SK-N-SH (cell line): Measurements from ENCODE around the gene OR2AT4. TPM values are rescaled to one million over a fixed set of nuclear protein-coding genes. Genes with fewer than 3 reads are reported as not detected.
A peak's percentile ranks its signal among the peaks of the same experiment; 100 is the strongest.

ENCODE experiments used
- CHD2 ChIP-seq: fragments of 150-350 bp; IDR thresholded peaks from 2 replicates; pipeline ENCODE4 v1.6.1; 2018; ENCODE audit warnings: low read length; ENCODE audit not compliant: partially characterized antibody
- FOSL2 ChIP-seq: IDR thresholded peaks from 2 replicates; pipeline ENCODE4 v1.4.0; 2012; ENCODE audit warnings: low read depth, mild to moderate bottlenecking, moderate library complexity, borderline replicate concordance
- FOXJ3 ChIP-seq: sonication (generic); formaldehyde crosslinking; IDR thresholded peaks from 2 replicates; pipeline ENCODE4 v1.5.1; 2020; ENCODE audit warnings: mild to moderate bottlenecking, missing genetic modification reagents
- FOXM1 ChIP-seq: IDR thresholded peaks from 2 replicates; pipeline ENCODE4 v1.4.0; 2012; ENCODE audit warnings: low read depth, mild to moderate bottlenecking
- GABPA ChIP-seq: IDR thresholded peaks from 2 replicates; pipeline ENCODE4 v1.4.0; 2012; ENCODE audit warnings: low read depth, mild to moderate bottlenecking
- MEF2A ChIP-seq: IDR thresholded peaks from 2 replicates; pipeline ENCODE4 v1.4.0; 2012; ENCODE audit warnings: low read depth, borderline replicate concordance
- MXI1 ChIP-seq: IDR thresholded peaks from 2 replicates; pipeline ENCODE4 v1.6.1; 2012; ENCODE audit warnings: mild to moderate bottlenecking, low read depth, low read length, improper control_type of control experiment
- NFIC ChIP-seq: IDR thresholded peaks from 2 replicates; pipeline ENCODE4 v1.4.0; 2012; ENCODE audit warnings: borderline replicate concordance
- POLR2AphosphoS5 ChIP-seq: IDR thresholded peaks from 2 replicates; pipeline ENCODE4 v1.6.1; 2012; ENCODE audit warnings: low read depth, low read length
- RAD21 ChIP-seq: IDR thresholded peaks from 2 replicates; pipeline ENCODE4 v1.6.1; 2012; ENCODE audit warnings: mild to moderate bottlenecking, low read length
- RCOR1 ChIP-seq: fragments of 150-350 bp; IDR thresholded peaks from 2 replicates; pipeline ENCODE4 v1.6.1; 2017; ENCODE audit warnings: antibody characterized with exemption, low read length
- RXRA ChIP-seq: IDR thresholded peaks from 2 replicates; pipeline ENCODE4 v1.4.0; 2012; ENCODE audit warnings: low read depth, mild to moderate bottlenecking, borderline replicate concordance
- SMC3 ChIP-seq: IDR thresholded peaks from 2 replicates; pipeline ENCODE4 v1.6.1; 2012; ENCODE audit warnings: low read depth, low read length, improper control_type of control experiment
- TCF12 ChIP-seq: IDR thresholded peaks from 2 replicates; pipeline ENCODE4 v1.4.0; 2012
- TEAD4 ChIP-seq: IDR thresholded peaks from 2 replicates; pipeline ENCODE4 v1.4.0; 2012; ENCODE audit warnings: mild to moderate bottlenecking, borderline replicate concordance; ENCODE audit not compliant: insufficient read depth
- YY1 ChIP-seq: IDR thresholded peaks from 2 replicates; pipeline ENCODE4 v1.4.0; 2012; ENCODE audit warnings: low read depth, mild to moderate bottlenecking
- polyA plus RNA-seq, 3 experiments: library from polyadenylated mRNA; depleted of rRNA; stranded (reverse); fragments of >200 nt; gene quantifications; 2 replicates each; pipeline ENCODE4 v1.2.3, GENCODE V29; 2012
- TF ChIP-seq, protein P1 (sequence below): fragments of 150-350 bp; IDR thresholded peaks from 2 replicates; pipeline ENCODE4 v1.6.1; 2017; ENCODE audit warnings: antibody characterized with exemption, low read length, low read depth, borderline replicate concordance
- TF ChIP-seq, protein P2 (sequence below): IDR thresholded peaks from 2 replicates; pipeline ENCODE4 v1.6.1; 2012; ENCODE audit warnings: mild to moderate bottlenecking, low read depth, low read length, moderate library complexity
- TF ChIP-seq, protein P3 (sequence below): IDR thresholded peaks from 2 replicates; pipeline ENCODE4; 2012
- TF ChIP-seq, protein P4 (sequence below): fragments of 150-350 bp; IDR thresholded peaks from 2 replicates; pipeline ENCODE4 v1.6.1; 2016; ENCODE audit warnings: mild to moderate bottlenecking, low read depth, low read length

The OR2AT4 gene
- polyA plus RNA-seq, 1 of the 3 experiments (the other 2 are of a cell fraction), result not detected

DNA sequence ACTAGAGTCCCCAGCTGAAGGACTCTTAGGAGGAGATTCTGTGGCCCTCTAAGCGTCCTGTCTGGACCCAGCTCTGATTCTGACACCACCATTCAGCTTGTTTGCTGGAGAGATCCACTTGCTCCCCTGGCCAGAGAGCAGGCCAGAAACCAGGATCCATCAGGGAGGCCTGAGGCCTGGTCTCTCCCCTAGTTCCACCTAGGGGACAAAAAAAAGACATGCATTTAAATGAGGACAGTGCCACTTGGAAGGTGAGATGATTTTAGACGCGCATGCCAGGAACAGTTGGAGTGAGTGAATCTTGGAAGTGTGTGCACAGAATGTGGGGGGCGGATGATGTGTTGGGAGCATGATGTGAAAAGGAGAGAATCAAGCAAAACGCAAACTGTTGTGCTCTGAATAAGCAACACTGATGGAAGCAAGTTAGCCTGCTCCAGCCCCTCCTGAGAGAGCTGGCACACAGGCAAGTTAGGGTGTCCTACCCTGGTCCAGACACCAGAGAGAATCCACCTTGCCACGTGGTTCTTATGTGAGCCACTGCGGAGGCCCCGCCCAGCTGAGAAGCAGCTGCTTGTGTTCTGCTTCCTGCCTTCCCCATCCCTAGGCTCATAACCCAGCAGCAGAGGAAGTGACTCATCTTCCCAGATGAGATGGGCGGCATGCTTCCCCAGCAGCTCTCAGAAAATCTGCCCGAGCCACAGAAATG is 46.2 kb upstream of the OR2AT4 start (continued):
- TF ChIP-seq, protein P1, sequence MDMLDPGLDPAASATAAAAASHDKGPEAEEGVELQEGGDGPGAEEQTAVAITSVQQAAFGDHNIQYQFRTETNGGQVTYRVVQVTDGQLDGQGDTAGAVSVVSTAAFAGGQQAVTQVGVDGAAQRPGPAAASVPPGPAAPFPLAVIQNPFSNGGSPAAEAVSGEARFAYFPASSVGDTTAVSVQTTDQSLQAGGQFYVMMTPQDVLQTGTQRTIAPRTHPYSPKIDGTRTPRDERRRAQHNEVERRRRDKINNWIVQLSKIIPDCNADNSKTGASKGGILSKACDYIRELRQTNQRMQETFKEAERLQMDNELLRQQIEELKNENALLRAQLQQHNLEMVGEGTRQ, result no peak
- TF ChIP-seq, protein P2, sequence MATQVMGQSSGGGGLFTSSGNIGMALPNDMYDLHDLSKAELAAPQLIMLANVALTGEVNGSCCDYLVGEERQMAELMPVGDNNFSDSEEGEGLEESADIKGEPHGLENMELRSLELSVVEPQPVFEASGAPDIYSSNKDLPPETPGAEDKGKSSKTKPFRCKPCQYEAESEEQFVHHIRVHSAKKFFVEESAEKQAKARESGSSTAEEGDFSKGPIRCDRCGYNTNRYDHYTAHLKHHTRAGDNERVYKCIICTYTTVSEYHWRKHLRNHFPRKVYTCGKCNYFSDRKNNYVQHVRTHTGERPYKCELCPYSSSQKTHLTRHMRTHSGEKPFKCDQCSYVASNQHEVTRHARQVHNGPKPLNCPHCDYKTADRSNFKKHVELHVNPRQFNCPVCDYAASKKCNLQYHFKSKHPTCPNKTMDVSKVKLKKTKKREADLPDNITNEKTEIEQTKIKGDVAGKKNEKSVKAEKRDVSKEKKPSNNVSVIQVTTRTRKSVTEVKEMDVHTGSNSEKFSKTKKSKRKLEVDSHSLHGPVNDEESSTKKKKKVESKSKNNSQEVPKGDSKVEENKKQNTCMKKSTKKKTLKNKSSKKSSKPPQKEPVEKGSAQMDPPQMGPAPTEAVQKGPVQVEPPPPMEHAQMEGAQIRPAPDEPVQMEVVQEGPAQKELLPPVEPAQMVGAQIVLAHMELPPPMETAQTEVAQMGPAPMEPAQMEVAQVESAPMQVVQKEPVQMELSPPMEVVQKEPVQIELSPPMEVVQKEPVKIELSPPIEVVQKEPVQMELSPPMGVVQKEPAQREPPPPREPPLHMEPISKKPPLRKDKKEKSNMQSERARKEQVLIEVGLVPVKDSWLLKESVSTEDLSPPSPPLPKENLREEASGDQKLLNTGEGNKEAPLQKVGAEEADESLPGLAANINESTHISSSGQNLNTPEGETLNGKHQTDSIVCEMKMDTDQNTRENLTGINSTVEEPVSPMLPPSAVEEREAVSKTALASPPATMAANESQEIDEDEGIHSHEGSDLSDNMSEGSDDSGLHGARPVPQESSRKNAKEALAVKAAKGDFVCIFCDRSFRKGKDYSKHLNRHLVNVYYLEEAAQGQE, result 0 out of 2 replicates have a peak, but pooled peaks have one; percentile 10
- TF ChIP-seq, protein P3, sequence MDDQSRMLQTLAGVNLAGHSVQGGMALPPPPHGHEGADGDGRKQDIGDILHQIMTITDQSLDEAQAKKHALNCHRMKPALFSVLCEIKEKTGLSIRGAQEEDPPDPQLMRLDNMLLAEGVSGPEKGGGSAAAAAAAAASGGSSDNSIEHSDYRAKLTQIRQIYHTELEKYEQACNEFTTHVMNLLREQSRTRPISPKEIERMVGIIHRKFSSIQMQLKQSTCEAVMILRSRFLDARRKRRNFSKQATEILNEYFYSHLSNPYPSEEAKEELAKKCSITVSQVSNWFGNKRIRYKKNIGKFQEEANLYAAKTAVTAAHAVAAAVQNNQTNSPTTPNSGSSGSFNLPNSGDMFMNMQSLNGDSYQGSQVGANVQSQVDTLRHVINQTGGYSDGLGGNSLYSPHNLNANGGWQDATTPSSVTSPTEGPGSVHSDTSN, result peak; percentile 59; the same call in 1 of the 2 replicates
- TF ChIP-seq, protein P4, sequence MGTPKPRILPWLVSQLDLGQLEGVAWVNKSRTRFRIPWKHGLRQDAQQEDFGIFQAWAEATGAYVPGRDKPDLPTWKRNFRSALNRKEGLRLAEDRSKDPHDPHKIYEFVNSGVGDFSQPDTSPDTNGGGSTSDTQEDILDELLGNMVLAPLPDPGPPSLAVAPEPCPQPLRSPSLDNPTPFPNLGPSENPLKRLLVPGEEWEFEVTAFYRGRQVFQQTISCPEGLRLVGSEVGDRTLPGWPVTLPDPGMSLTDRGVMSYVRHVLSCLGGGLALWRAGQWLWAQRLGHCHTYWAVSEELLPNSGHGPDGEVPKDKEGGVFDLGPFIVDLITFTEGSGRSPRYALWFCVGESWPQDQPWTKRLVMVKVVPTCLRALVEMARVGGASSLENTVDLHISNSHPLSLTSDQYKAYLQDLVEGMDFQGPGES, result no peak
- no peak for TF ChIP-seq FOXM1
- no peak for TF ChIP-seq RXRA
- TF ChIP-seq GABPA, result peak; percentile 49
- TF ChIP-seq YY1, result peak; percentile 58; the same call in 1 of the 2 replicates
- TF ChIP-seq TCF12, result peak; percentile 88
- peak; percentile 93 for TF ChIP-seq FOSL2
- TF ChIP-seq MXI1, result peak; percentile 64; the same call in 1 of the 2 replicates
- TF ChIP-seq MEF2A, result no peak
- TF ChIP-seq FOXJ3 (CRISPR knock-in tag), result no peak
- no peak for TF ChIP-seq TEAD4
- TF ChIP-seq CHD2, result peak; percentile 15
- no peak for TF ChIP-seq RCOR1
- TF ChIP-seq NFIC, result no peak
- no peak for TF ChIP-seq SMC3
- peak; percentile 37; the same call in 1 of the 2 replicates for TF ChIP-seq POLR2AphosphoS5
- no peak; the same call in 1 of the 2 replicates for TF ChIP-seq RAD21
